Activated B cell treated with CpG ODN at 0.5 μM for 24 hours (primary cell): ENCODE data around the gene B3GNT7. TPM values are rescaled to one million over a fixed set of nuclear protein-coding genes. Genes with fewer than 3 reads are reported as not detected.
"Not testable (repeated sequence)": the region's sequence is repeated elsewhere in the genome, so short reads cannot be mapped to it uniquely, and the experiment has no call there.

ENCODE experiments used
- ATAC-seq: fragments of 200-7000 bp; cut with Tn5 transposase; one replicate; pipeline ENCODE4 v1.10.0; 2021; ENCODE audit warnings: low read depth, mild to moderate bottlenecking, moderate library complexity
- CTCF ChIA-PET: fragments of 350-600 bp; sonication (Branson Sonifier 250); formaldehyde crosslinking; loops from one replicate; lab custom pipeline; 2021; ENCODE audit warnings: antibody characterized with exemption; lab: Charles Lee
- POLR2A ChIA-PET: fragments of 350-600 bp; sonication (Branson Sonifier 250); formaldehyde crosslinking; loops from one replicate; lab custom pipeline; 2021; ENCODE audit warnings: antibody characterized with exemption; lab: Charles Lee
- DNase-seq: peaks from one replicate; pipeline ENCODE4 v3.0.0; 2022
- H3K27ac Mint-ChIP-seq: one replicate; pipeline ENCODE4 v1.8.0; 2020; ENCODE audit warnings: mixed read lengths
- H3K27me3 Mint-ChIP-seq: one replicate; pipeline ENCODE4 v1.8.0; 2021; ENCODE audit warnings: mixed read lengths
- H3K36me3 Mint-ChIP-seq: one replicate; pipeline ENCODE4 v1.8.0; 2021; ENCODE audit warnings: low read depth, mixed read lengths
- H3K4me1 Mint-ChIP-seq: one replicate; pipeline ENCODE4 v1.8.0; 2021; ENCODE audit warnings: mixed read lengths
- H3K4me3 Mint-ChIP-seq: one replicate; pipeline ENCODE4 v1.8.0; 2020; ENCODE audit warnings: mild to moderate bottlenecking, mixed read lengths
- H3K9me3 Mint-ChIP-seq: one replicate; pipeline ENCODE4 v1.8.0; 2020; ENCODE audit warnings: mixed read lengths
- CTCF ChIP-seq: fragments of 200-600 bp; IDR thresholded peaks from one replicate; pipeline ENCODE4 v1.8.0; 2022; ENCODE audit warnings: antibody characterized with exemption, mild to moderate bottlenecking
- intact Hi-C: fragments of 100-400 bp; cut with micrococcal nuclease; formaldehyde crosslinking; loops from one replicate; pipeline ENCODE4 v1.15.1; 2024
- total RNA-seq: library from RNA; stranded (reverse); gene quantifications from 2 replicates; pipeline ENCODE4 v1.2.3, GENCODE V29; 2022

Gene B3GNT7
- total RNA-seq, 1 donor from 2014 or later: 24.4 TPM

GRCh38 chr2:231425291-231425810 is 29.8 kb downstream of the B3GNT7 start:
- DNase-seq: no peak

DNA sequence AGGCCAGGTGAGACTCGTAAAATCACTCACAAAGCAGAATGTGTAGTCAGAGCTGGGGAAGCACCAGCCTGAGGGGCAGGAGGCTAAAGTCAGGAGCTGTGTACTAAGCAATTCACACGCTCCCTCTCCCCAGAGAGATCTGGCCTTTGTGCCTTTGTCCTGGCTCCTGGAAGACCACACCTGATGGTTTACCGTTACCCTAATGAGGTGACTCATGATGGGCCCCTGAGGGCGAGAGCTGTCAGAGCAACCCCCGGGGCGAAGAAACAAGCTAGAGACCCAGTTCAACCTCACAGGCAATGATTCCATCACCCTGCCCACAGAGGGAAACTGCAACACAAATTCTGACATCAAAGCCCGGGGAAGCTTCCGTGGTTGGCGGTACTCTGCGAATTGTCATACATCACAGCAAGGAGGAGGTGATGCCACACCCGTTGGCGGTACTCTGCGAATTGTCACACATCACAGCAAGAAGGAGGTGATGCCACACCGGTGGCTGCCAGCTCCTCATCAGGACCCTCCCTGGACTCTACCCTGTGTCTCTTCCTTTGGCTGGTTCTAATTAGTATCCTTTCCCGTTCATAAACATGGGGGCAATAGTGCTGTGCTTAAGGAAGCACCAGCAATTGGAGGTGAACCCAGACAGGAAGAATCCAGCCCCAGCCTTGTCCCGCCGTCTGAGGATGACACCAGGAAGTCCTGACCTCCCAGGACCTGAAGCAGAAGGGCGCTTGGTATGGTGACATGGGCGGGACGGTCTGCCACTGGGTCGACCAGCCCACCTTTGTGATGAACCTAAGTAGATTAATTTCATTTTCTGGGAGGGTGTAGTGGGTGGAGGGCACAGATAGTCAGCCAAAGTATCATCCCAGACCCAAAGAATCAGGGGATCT is 30.5 kb downstream of the B3GNT7 start:
- TF ChIP-seq CTCF: no peak
- POLR2A ChIA-PET: interaction anchor here (0.6 kb wide), 1 partner anchor 1377 kb away, joined by 3 read pairs; no protein-coding TSS in a partner anchor
- H3K9me3 Mint-ChIP-seq: peaks cover 6% of the 10 kb centered on the region
- intact Hi-C loops: no loop called here
- H3K4me3 Mint-ChIP-seq: no peak overlapping the region
- H3K27ac Mint-ChIP-seq: no peak overlapping the region
- no peaks in the 10 kb centered on the region for H3K4me1 Mint-ChIP-seq
- peaks cover 2% of the 10 kb centered on the region for H3K27me3 Mint-ChIP-seq
- ATAC-seq: no peak
- CTCF ChIA-PET: no interaction called here
- H3K36me3 Mint-ChIP-seq: no peaks in the 10 kb centered on the region
- DNase-seq: no peak

More at GRCh38 chr2:231425291-231425810, 29.8 kb downstream of the B3GNT7 start:
- CTCF ChIA-PET: no interaction called here
- peaks cover under 1% of the 10 kb centered on the region for H3K9me3 Mint-ChIP-seq
- no peak overlapping the region for H3K4me3 Mint-ChIP-seq
- no peak for TF ChIP-seq CTCF
- no peaks in the 10 kb centered on the region for H3K4me1 Mint-ChIP-seq
- no peaks in the 10 kb centered on the region for H3K36me3 Mint-ChIP-seq
- H3K27me3 Mint-ChIP-seq: peaks cover 2% of the 10 kb centered on the region
- no peak overlapping the region for H3K27ac Mint-ChIP-seq
- POLR2A ChIA-PET: no interaction called here
- no peak for ATAC-seq
- intact Hi-C loops: no loop called here

DNA sequence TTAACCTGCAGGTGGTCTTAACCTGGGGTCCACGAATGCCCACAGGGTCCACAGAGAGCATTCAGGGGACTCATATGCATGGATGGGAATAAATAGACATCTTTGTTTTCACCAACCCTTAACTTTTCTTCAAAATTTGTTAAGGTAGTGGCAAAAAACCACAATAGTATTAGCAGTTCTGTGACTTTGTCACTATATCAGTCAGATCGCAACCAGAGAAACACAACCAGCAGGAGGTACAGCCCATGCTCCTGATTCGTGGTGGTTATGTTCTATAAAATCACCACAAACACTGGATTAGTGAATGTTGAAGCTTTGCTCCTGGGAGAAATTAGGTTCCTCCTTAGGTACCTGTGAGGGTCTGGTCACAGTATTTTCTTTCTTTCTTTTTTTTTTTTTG is 31.6 kb downstream of the B3GNT7 start:
- POLR2A ChIA-PET: no interaction called here
- ATAC-seq: no peak

GRCh38 chr2:231429152-231429551 is 33.6 kb downstream of the B3GNT7 start:
- no peak for TF ChIP-seq CTCF
- H3K27me3 Mint-ChIP-seq: peaks cover 2% of the 10 kb centered on the region
- ChIA-PET POLR2A (interaction anchor here (0.7 kb wide), 2 partner anchors 35 to 412 kb away, joined by 5 to 7 read pairs; no protein-coding TSS in a partner anchor), CTCF (no interaction called here)
- H3K36me3 Mint-ChIP-seq: no peaks in the 10 kb centered on the region
- peaks cover 14% of the 10 kb centered on the region for H3K9me3 Mint-ChIP-seq
- DNase-seq (no peak), ATAC-seq (no peak)
- H3K4me1 Mint-ChIP-seq: no peaks in the 10 kb centered on the region
- intact Hi-C loops: no loop called here
- H3K4me3 Mint-ChIP-seq: no peak overlapping the region
- H3K27ac Mint-ChIP-seq: no peak overlapping the region

More for the DNA sequence above, 31.6 kb downstream of the B3GNT7 start:
- intact Hi-C loops: no loop called here
- peaks cover 2% of the 10 kb centered on the region for H3K27me3 Mint-ChIP-seq
- no peak overlapping the region for H3K4me3 Mint-ChIP-seq
- no peak for DNase-seq
- no peaks in the 10 kb centered on the region for H3K36me3 Mint-ChIP-seq
- no peak for TF ChIP-seq CTCF
- peaks cover 14% of the 10 kb centered on the region for H3K9me3 Mint-ChIP-seq
- no peaks in the 10 kb centered on the region for H3K4me1 Mint-ChIP-seq
- no peak overlapping the region for H3K27ac Mint-ChIP-seq
- CTCF ChIA-PET: no interaction called here

- ChIA-PET POLR2A (no interaction called here), CTCF (no interaction called here)
- no peak for TF ChIP-seq CTCF
- ATAC-seq (no peak), DNase-seq (no peak)
- Mint-ChIP-seq H3K4me3 (no peak overlapping the region), H3K27me3 (no peaks in the 10 kb centered on the region), H3K4me1 (no peaks in the 10 kb centered on the region), H3K9me3 (peaks cover 14% of the 10 kb centered on the region), H3K27ac (no peak overlapping the region), H3K36me3 (no peaks in the 10 kb centered on the region)
- intact Hi-C loops: no loop called here
Observed at GRCh38 chr2:231429901-231430300, 34.4 kb downstream of the B3GNT7 start.

GRCh38 chr2:231430437-231430836 is 34.9 kb downstream of the B3GNT7 start:
- H3K9me3 Mint-ChIP-seq: peaks cover 14% of the 10 kb centered on the region
- H3K4me3 Mint-ChIP-seq, H3K4me1 Mint-ChIP-seq, intact Hi-C loops, DNase-seq, ATAC-seq, H3K27me3 Mint-ChIP-seq, H3K27ac Mint-ChIP-seq, CTCF ChIA-PET, H3K36me3 Mint-ChIP-seq: not testable (repeated sequence)
- POLR2A ChIA-PET: interaction anchor here (0.6 kb wide), 1 partner anchor 21 kb away, joined by 5 read pairs; no protein-coding TSS in a partner anchor
